GM12891 (cell line): ENCODE data around the gene DNAH17.

ENCODE experiments used
- PAX5 ChIP-seq: IDR thresholded peaks from 2 replicates; pipeline ENCODE4 v1.6.1; 2011; ENCODE audit warnings: low read length, moderate library complexity, mild to moderate bottlenecking; ENCODE audit not compliant: insufficient read depth, severe bottlenecking
- POLR2A ChIP-seq: IDR thresholded peaks from 2 replicates; pipeline ENCODE4 v1.6.1; 2011; ENCODE audit warnings: low read depth, low read length, control low read depth
- POLR2AphosphoS5 ChIP-seq: IDR thresholded peaks from 2 replicates; pipeline ENCODE4 v1.6.1; 2011; ENCODE audit warnings: low read depth, low read length, control low read depth
- POU2F2 ChIP-seq: IDR thresholded peaks from 2 replicates; pipeline ENCODE4 v1.6.1; 2011; ENCODE audit warnings: low read depth, mild to moderate bottlenecking, control low read depth, low read length, moderate library complexity
- SPI1 ChIP-seq: IDR thresholded peaks from 2 replicates; pipeline ENCODE4 v1.6.1; 2011; ENCODE audit warnings: low read depth, low read length, control low read depth
- TAF1 ChIP-seq: IDR thresholded peaks from 2 replicates; pipeline ENCODE4 v1.6.1; 2011; ENCODE audit warnings: low read depth, low read length, control low read depth

DNA sequence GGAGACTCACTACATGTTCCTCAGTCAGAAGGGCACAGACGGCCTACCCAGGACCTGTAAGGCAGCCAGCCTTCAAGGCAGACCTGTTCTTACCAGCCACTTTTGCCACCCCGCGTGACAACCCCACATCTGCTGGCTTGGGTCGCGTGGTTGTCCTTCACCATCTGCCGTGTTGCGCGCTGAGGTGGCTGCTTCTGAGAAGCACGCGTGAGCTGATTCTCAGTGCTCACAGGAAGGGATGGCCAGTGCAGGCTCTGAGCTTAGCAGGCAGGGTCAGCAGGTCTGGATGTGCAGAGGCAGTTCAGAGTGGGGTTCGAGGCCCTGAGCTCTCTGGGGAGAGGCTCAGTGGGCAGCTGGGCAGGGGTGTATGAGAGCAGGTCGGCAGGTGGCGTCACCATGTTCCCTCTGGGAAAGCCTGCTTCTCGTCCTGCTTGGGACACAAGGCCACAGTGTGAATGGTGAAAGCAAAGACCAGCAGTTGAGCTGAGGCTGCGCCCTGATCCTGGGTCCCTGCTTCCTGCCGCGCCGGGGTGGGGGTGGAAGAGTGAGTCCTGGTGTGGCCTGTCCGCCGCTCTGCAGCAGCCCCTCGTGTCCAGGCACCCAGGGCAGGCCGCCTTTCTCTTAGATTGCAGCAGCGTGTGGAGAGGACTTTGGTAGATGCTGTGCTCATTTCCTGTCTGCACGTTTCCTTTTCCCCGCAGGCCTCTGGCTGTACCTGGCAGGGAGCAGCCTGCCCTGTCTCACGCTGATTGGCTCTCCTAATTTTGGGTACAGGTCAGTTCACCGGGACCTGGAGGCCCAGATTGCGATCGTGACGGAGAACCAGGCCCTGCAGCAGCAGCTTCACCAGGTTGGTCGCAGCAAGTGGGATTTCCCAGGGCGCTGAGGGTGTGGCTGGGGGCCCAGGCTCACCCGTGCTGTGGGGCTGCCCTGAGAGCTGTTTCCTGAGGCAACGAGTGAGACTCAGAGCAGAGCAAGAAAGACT, 162.7 kb downstream of the DNAH17 start:
- no peak for TF ChIP-seq POLR2A
- TF ChIP-seq TAF1, result no peak
- no peak for TF ChIP-seq POLR2AphosphoS5
- TF ChIP-seq POU2F2, result no peak
- no peak for TF ChIP-seq SPI1
- no peak for TF ChIP-seq PAX5
